Mesothelial cell of epicardium (in vitro differentiated cells): ENCODE results near the gene FXYD2. TPM values are rescaled to one million over a fixed set of nuclear protein-coding genes. Genes with fewer than 3 reads are reported as not detected.

Experiments used
- DNase-seq, 2 experiments: peaks; one replicate each; pipeline ENCODE4 v3.0.0; 2021; ENCODE audit warnings: low spot score in 2 of 2; ENCODE audit not compliant: unreplicated experiment in 2 of 2
- H3K27ac Mint-ChIP-seq: 2 replicates; pipeline ENCODE4 v1.8.0; 2021; ENCODE audit warnings: mixed read lengths
- H3K27me3 Mint-ChIP-seq: 2 replicates; pipeline ENCODE4 v1.8.0; 2021; ENCODE audit warnings: low read depth, mixed read lengths
- H3K36me3 Mint-ChIP-seq: 2 replicates; pipeline ENCODE4 v1.8.0; 2021; ENCODE audit warnings: mixed read lengths
- H3K4me1 Mint-ChIP-seq: 2 replicates; pipeline ENCODE4 v1.8.0; 2021; ENCODE audit warnings: mixed read lengths
- H3K4me3 Mint-ChIP-seq: 2 replicates; pipeline ENCODE4 v1.8.0; 2021; ENCODE audit warnings: mild to moderate bottlenecking, moderate library complexity, mixed read lengths
- H3K9me3 Mint-ChIP-seq: 2 replicates; pipeline ENCODE4 v1.8.0; 2021; ENCODE audit warnings: mixed read lengths
- total RNA-seq: library from RNA; stranded (reverse); gene quantifications from 3 replicates; pipeline ENCODE4 v1.2.1, GENCODE V29; 2021
- TF ChIP-seq, protein P1 (sequence below): fragments of 200-600 bp; sonication (generic); IDR thresholded peaks from one replicate; pipeline ENCODE4 v1.5.0; 2021; ENCODE audit warnings: antibody characterized with exemption; ENCODE audit not compliant: unreplicated experiment

FXYD2 gene
- total RNA-seq, 1 donor from 2014 or later: 6.3 TPM

DNA sequence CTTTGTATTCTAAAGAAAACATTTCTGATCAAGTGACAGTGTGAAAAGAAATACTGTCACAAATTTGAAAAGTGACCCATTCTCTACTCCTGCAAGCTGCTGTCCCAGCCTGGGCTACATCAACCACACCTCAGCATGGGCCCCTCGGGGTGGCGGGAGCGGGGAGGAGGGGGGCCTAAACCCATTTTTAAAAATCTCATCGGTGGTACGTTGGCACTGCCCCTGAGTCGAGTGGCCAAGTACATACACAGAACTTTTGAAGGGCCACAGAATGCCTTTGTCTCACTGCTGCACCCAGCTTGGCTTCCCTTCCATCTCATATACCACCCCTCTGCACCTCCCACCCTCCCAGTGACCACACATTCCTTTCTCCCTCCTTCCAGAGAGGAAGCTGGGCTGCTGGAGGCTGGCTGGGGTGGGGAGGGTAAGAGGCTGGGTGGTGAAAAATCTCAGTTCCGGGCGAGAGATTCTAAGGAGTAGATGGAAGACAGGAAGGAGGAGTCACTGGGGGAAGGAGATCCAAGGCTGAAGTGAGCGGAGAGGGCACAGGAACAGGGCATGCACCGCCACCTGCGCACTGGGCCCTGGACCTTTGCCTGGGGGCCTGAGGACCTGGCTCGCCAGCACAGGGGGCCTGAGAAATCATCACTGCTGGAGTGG lies 30.8 kb upstream of the FXYD2 start:
- H3K4me1 Mint-ChIP-seq: peaks cover 46% of the 10 kb centered on the region
- H3K4me3 Mint-ChIP-seq: no peak overlapping the region
- H3K9me3 Mint-ChIP-seq: peaks cover 14% of the 10 kb centered on the region
- peaks cover 31% of the 10 kb centered on the region for H3K36me3 Mint-ChIP-seq
- TF ChIP-seq, protein P1, sequence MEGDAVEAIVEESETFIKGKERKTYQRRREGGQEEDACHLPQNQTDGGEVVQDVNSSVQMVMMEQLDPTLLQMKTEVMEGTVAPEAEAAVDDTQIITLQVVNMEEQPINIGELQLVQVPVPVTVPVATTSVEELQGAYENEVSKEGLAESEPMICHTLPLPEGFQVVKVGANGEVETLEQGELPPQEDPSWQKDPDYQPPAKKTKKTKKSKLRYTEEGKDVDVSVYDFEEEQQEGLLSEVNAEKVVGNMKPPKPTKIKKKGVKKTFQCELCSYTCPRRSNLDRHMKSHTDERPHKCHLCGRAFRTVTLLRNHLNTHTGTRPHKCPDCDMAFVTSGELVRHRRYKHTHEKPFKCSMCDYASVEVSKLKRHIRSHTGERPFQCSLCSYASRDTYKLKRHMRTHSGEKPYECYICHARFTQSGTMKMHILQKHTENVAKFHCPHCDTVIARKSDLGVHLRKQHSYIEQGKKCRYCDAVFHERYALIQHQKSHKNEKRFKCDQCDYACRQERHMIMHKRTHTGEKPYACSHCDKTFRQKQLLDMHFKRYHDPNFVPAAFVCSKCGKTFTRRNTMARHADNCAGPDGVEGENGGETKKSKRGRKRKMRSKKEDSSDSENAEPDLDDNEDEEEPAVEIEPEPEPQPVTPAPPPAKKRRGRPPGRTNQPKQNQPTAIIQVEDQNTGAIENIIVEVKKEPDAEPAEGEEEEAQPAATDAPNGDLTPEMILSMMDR: no peak
- no peaks in the 10 kb centered on the region for H3K27me3 Mint-ChIP-seq
- H3K27ac Mint-ChIP-seq: peak overlapping the region; percentile 75
- peak in 1 of 2 experiments; percentile 34 for DNase-seq

DNA sequence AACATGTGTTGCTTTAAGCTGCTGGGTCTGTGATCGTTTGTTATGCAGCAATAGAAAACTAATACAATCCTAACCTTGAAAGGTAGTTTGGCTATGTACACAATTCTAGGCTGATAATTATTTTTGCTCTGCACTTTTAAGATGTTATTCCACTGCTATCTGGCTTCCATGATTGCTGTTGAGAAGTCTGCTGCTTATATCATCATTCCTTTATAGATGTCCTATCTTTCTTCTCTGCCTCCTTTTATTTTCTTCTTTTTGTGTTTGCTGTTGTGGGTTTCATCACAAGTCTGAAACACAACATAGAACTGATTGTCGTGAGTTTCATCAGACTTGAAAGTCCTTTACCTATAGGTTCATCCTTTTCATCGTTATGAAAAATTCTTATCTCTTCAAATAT lies 27.8 kb upstream of the FXYD2 start:
- DNase-seq: no peak
- Mint-ChIP-seq H3K36me3 (peaks cover 34% of the 10 kb centered on the region), H3K4me3 (no peak overlapping the region), H3K27ac (no peak overlapping the region), H3K4me1 (peaks cover 38% of the 10 kb centered on the region), H3K27me3 (no peaks in the 10 kb centered on the region), H3K9me3 (peaks cover 14% of the 10 kb centered on the region)
- TF ChIP-seq, protein P1: no peak

GRCh38 chr11:117851852-117852251 lies 27.3 kb upstream of the FXYD2 start:
- Mint-ChIP-seq H3K27ac (no peak overlapping the region), H3K27me3 (no peaks in the 10 kb centered on the region), H3K4me3 (no peak overlapping the region), H3K9me3 (peaks cover 15% of the 10 kb centered on the region), H3K36me3 (peaks cover 35% of the 10 kb centered on the region), H3K4me1 (peaks cover 35% of the 10 kb centered on the region)
- peak in 1 of 2 experiments; percentile 21 for DNase-seq
- TF ChIP-seq, protein P1: no peak

GRCh38 chr11:117851106-117851505 lies 26.6 kb upstream of the FXYD2 start:
- TF ChIP-seq, protein P1: no peak
- H3K4me3 Mint-ChIP-seq: no peak overlapping the region
- peaks cover 30% of the 10 kb centered on the region for H3K4me1 Mint-ChIP-seq
- H3K27me3 Mint-ChIP-seq: no peaks in the 10 kb centered on the region
- peaks cover 19% of the 10 kb centered on the region for H3K9me3 Mint-ChIP-seq
- peak overlapping the region; percentile 22 for H3K27ac Mint-ChIP-seq
- DNase-seq: peak in 1 of 2 experiments; percentile 20
- H3K36me3 Mint-ChIP-seq: peaks cover 39% of the 10 kb centered on the region

- TF ChIP-seq, protein P1: no peak
- Mint-ChIP-seq H3K4me3 (no peak overlapping the region), H3K4me1 (peaks cover 19% of the 10 kb centered on the region), H3K36me3 (peaks cover 35% of the 10 kb centered on the region), H3K27ac (no peak overlapping the region), H3K27me3 (no peaks in the 10 kb centered on the region), H3K9me3 (peaks cover 22% of the 10 kb centered on the region)
- peak in 1 of 2 experiments; percentile 13 for DNase-seq
These were observed 25.4 kb upstream of the FXYD2 start for GRCh38 chr11:117849781-117850414.
